ENCODE data around the gene PATJ.

DNA sequence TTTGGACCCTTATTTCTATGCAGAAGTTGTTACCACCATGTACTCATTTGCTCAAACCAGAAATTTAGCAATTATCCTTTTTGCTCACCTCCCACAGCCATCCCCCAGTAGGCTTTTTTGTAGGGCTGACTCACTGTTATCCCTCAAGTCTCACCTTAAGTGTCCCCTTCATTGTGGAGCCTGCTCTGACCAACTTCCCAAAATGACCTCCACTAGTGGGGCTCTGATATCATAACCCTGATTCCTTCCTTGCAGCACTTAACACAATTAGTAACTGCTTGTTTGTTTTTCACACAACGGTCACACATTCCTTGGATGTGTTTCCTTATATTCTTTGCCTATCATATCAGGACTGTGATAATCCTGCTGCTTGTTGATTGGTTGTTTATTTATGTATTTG lies 76.7 kb downstream of the PATJ start:
- TF ChIP-seq KLF8 (tag by site-specific recombination; IDR thresholded peaks at IDR 0.05) (no peak), GLI2 (tag by site-specific recombination; IDR thresholded peaks at IDR 0.05; ENCODE audit: borderline replicate concordance, low read depth) (no peak), ZFHX2 (tag by site-specific recombination; conservative IDR thresholded peaks at IDR 0.05) (no peak), ZNF37A (tag by site-specific recombination; IDR thresholded peaks at IDR 0.05) (no peak), ZNF394 (tag by site-specific recombination; IDR thresholded peaks at IDR 0.05; ENCODE audit: borderline replicate concordance) (no peak), MEIS1 (CRISPR knock-in tag; IDR thresholded peaks at IDR 0.05; ENCODE audit: borderline replicate concordance) (no peak), TCF7L2 (IDR thresholded peaks at IDR 0.05; ENCODE audit: borderline replicate concordance, low read depth, low read length) (no peak), ZBTB7A (tag by site-specific recombination; IDR thresholded peaks at IDR 0.05; ENCODE audit: low read depth) (no peak), ZBTB21 (tag by site-specific recombination; IDR thresholded peaks at IDR 0.05) (no peak)
- TF ChIP-seq, protein P1, sequence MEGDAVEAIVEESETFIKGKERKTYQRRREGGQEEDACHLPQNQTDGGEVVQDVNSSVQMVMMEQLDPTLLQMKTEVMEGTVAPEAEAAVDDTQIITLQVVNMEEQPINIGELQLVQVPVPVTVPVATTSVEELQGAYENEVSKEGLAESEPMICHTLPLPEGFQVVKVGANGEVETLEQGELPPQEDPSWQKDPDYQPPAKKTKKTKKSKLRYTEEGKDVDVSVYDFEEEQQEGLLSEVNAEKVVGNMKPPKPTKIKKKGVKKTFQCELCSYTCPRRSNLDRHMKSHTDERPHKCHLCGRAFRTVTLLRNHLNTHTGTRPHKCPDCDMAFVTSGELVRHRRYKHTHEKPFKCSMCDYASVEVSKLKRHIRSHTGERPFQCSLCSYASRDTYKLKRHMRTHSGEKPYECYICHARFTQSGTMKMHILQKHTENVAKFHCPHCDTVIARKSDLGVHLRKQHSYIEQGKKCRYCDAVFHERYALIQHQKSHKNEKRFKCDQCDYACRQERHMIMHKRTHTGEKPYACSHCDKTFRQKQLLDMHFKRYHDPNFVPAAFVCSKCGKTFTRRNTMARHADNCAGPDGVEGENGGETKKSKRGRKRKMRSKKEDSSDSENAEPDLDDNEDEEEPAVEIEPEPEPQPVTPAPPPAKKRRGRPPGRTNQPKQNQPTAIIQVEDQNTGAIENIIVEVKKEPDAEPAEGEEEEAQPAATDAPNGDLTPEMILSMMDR (tag by site-specific recombination; IDR thresholded peaks at IDR 0.05) = no peak
- TF ChIP-seq, protein P2, sequence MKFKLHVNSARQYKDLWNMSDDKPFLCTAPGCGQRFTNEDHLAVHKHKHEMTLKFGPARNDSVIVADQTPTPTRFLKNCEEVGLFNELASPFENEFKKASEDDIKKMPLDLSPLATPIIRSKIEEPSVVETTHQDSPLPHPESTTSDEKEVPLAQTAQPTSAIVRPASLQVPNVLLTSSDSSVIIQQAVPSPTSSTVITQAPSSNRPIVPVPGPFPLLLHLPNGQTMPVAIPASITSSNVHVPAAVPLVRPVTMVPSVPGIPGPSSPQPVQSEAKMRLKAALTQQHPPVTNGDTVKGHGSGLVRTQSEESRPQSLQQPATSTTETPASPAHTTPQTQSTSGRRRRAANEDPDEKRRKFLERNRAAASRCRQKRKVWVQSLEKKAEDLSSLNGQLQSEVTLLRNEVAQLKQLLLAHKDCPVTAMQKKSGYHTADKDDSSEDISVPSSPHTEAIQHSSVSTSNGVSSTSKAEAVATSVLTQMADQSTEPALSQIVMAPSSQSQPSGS (tag by site-specific recombination; IDR thresholded peaks at IDR 0.05; ENCODE audit: low read depth) = no peak
- TF ChIP-seq, protein P3, sequence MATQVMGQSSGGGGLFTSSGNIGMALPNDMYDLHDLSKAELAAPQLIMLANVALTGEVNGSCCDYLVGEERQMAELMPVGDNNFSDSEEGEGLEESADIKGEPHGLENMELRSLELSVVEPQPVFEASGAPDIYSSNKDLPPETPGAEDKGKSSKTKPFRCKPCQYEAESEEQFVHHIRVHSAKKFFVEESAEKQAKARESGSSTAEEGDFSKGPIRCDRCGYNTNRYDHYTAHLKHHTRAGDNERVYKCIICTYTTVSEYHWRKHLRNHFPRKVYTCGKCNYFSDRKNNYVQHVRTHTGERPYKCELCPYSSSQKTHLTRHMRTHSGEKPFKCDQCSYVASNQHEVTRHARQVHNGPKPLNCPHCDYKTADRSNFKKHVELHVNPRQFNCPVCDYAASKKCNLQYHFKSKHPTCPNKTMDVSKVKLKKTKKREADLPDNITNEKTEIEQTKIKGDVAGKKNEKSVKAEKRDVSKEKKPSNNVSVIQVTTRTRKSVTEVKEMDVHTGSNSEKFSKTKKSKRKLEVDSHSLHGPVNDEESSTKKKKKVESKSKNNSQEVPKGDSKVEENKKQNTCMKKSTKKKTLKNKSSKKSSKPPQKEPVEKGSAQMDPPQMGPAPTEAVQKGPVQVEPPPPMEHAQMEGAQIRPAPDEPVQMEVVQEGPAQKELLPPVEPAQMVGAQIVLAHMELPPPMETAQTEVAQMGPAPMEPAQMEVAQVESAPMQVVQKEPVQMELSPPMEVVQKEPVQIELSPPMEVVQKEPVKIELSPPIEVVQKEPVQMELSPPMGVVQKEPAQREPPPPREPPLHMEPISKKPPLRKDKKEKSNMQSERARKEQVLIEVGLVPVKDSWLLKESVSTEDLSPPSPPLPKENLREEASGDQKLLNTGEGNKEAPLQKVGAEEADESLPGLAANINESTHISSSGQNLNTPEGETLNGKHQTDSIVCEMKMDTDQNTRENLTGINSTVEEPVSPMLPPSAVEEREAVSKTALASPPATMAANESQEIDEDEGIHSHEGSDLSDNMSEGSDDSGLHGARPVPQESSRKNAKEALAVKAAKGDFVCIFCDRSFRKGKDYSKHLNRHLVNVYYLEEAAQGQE (tag by site-specific recombination; IDR thresholded peaks at IDR 0.05) = no peak
